Activated gamma-delta T cell treated with anti-CD3 and anti-CD28 coated beads, Interleukin-2, amount 50 U/mL, for 16 hours (primary cell): ENCODE measurements around the gene PIM2.

ENCODE experiments used
- DNase-seq: peaks from one replicate; pipeline ENCODE4 v3.0.0-alpha.2; 2020; ENCODE audit warnings: low read depth

PIM2 gene

GRCh38 chrX:48864210-48864609, 54.6 kb downstream of the PIM2 start:
- DNase-seq: no peak
